ENCODE measurements around the gene NFIA.
A peak's percentile ranks its signal among the peaks of the same experiment; 100 is the strongest.

NFIA gene

GRCh38 chr1:61285371-61285885, 203.1 kb downstream of the NFIA start:
- DNase-seq (ENCODE audit: low read depth in 1 of 2, low spot score in 1 of 2), result peak in 1 of 2 experiments; percentile 26
- TF ChIP-seq JUND (IDR thresholded peaks at IDR 0.05; ENCODE audit: low read depth), result no peak; the same call in 1 of the 2 replicates
- in situ Hi-C loops (cut with HindIII; ENCODE audit: low pct_unique_long_range_greater_than_20kb, low sequenced_read_pairs), result no loop called here

GRCh38 chr1:61287014-61287413, 204.7 kb downstream of the NFIA start:
- DNase-seq (ENCODE audit: low read depth in 1 of 2, low spot score in 1 of 2), result no peak
- TF ChIP-seq JUND (IDR thresholded peaks at IDR 0.05; ENCODE audit: low read depth), result no peak
- in situ Hi-C loops (cut with HindIII; ENCODE audit: low pct_unique_long_range_greater_than_20kb, low sequenced_read_pairs), result no loop called here

- peak in 1 of 2 experiments; percentile 20 for DNase-seq (ENCODE audit: low read depth in 1 of 2, low spot score in 1 of 2)
- no peak for TF ChIP-seq JUND (IDR thresholded peaks at IDR 0.05; ENCODE audit: low read depth)
- in situ Hi-C loops (cut with HindIII; ENCODE audit: low pct_unique_long_range_greater_than_20kb, low sequenced_read_pairs), result no loop called here
Measured at GRCh38 chr1:61287734-61288133, 205.4 kb downstream of the NFIA start.

GRCh38 chr1:61289232-61290098, 207.1 kb downstream of the NFIA start:
- DNase-seq (ENCODE audit: low read depth in 1 of 2, low spot score in 1 of 2), result no peak
- TF ChIP-seq JUND (IDR thresholded peaks at IDR 0.05; ENCODE audit: low read depth), result no peak
- in situ Hi-C loops (cut with HindIII; ENCODE audit: low pct_unique_long_range_greater_than_20kb, low sequenced_read_pairs), result no loop called here

GRCh38 chr1:61290525-61290924, 208.2 kb downstream of the NFIA start:
- in situ Hi-C loops (cut with HindIII; ENCODE audit: low pct_unique_long_range_greater_than_20kb, low sequenced_read_pairs), result no loop called here
- no peak for DNase-seq (ENCODE audit: low read depth in 1 of 2, low spot score in 1 of 2)
- TF ChIP-seq JUND (IDR thresholded peaks at IDR 0.05; ENCODE audit: low read depth), result no peak

- in situ Hi-C loops (cut with HindIII; ENCODE audit: low pct_unique_long_range_greater_than_20kb, low sequenced_read_pairs), result no loop called here
- no peak for TF ChIP-seq JUND (IDR thresholded peaks at IDR 0.05; ENCODE audit: low read depth)
- peak in 1 of 2 experiments; percentile 73 for DNase-seq (ENCODE audit: low read depth in 1 of 2, low spot score in 1 of 2)
Measured at GRCh38 chr1:61293197-61293596, 210.8 kb downstream of the NFIA start.

- TF ChIP-seq JUND (IDR thresholded peaks at IDR 0.05; ENCODE audit: low read depth), result no peak
- peak in 1 of 2 experiments; percentile 62 for DNase-seq (ENCODE audit: low read depth in 1 of 2, low spot score in 1 of 2)
- in situ Hi-C loops (cut with HindIII; ENCODE audit: low pct_unique_long_range_greater_than_20kb, low sequenced_read_pairs), result no loop called here
Measured at GRCh38 chr1:61293986-61294504, 211.7 kb downstream of the NFIA start.

GRCh38 chr1:61294930-61295329, 212.6 kb downstream of the NFIA start:
- no peak for DNase-seq (ENCODE audit: low read depth in 1 of 2, low spot score in 1 of 2)
- in situ Hi-C loops (cut with HindIII; ENCODE audit: low pct_unique_long_range_greater_than_20kb, low sequenced_read_pairs), result no loop called here
- no peak for TF ChIP-seq JUND (IDR thresholded peaks at IDR 0.05; ENCODE audit: low read depth)

- no peak for TF ChIP-seq JUND (IDR thresholded peaks at IDR 0.05; ENCODE audit: low read depth)
- no peak for DNase-seq (ENCODE audit: low read depth in 1 of 2, low spot score in 1 of 2)
- in situ Hi-C loops (cut with HindIII; ENCODE audit: low pct_unique_long_range_greater_than_20kb, low sequenced_read_pairs), result no loop called here
Measured at GRCh38 chr1:61295818-61296537, 213.6 kb downstream of the NFIA start.

- no peak for TF ChIP-seq JUND (IDR thresholded peaks at IDR 0.05; ENCODE audit: low read depth)
- in situ Hi-C loops (cut with HindIII; ENCODE audit: low pct_unique_long_range_greater_than_20kb, low sequenced_read_pairs), result no loop called here
Measured at GRCh38 chr1:61297887-61298286, 215.5 kb downstream of the NFIA start.

GRCh38 chr1:61299463-61299862, 217.1 kb downstream of the NFIA start:
- in situ Hi-C loops (cut with HindIII; ENCODE audit: low pct_unique_long_range_greater_than_20kb, low sequenced_read_pairs), result no loop called here

More at GRCh38 chr1:61297887-61298286, 215.5 kb downstream of the NFIA start:
- no peak for DNase-seq (ENCODE audit: low read depth in 1 of 2, low spot score in 1 of 2)

GRCh38 chr1:61300899-61301298, 218.5 kb downstream of the NFIA start:
- in situ Hi-C loops (cut with HindIII; ENCODE audit: low pct_unique_long_range_greater_than_20kb, low sequenced_read_pairs), result no loop called here
- no peak for DNase-seq (ENCODE audit: low read depth in 1 of 2, low spot score in 1 of 2)
- no peak for TF ChIP-seq JUND (IDR thresholded peaks at IDR 0.05; ENCODE audit: low read depth)

More at GRCh38 chr1:61299463-61299862, 217.1 kb downstream of the NFIA start:
- TF ChIP-seq JUND (IDR thresholded peaks at IDR 0.05; ENCODE audit: low read depth), result no peak
- peak in 1 of 2 experiments; percentile 36 for DNase-seq (ENCODE audit: low read depth in 1 of 2, low spot score in 1 of 2)

Measured in T47D (cell line).